ENCODE results near the gene ZRANB3. TPM values are rescaled to one million over a fixed set of nuclear protein-coding genes. Genes with fewer than 3 reads are reported as not detected.
A peak's percentile ranks its signal among the peaks of the same experiment; 100 is the strongest.

Gene ZRANB3
- total and polyA plus RNA-seq, 8 donors, result 0.87 to 16.3 (median 2.6) TPM

DNA sequence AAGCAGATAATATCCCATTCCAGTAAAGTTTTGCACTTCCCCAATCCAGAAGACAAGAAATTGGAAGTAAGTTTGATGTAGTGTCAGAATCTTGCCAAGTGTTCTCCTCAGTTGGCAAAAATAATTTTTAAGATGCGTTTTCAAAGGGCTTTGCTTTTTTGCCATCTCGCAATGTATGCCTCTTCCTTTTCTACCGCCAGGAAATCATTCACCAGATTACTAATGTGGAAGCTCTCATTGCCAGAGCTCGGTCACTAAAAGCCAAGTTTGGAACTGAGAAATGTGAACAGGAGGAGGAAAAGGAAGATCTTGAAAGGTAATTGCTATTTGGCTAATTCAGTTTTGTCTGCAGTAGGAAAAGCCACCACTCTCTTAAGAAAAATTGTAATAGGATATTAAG lies 368.2 kb downstream of the ZRANB3 start:
- Histone ChIP-seq H3K27me3 (no peaks in the 10 kb centered on the region), H3K9me3 (no peaks in the 10 kb centered on the region), H3K27ac (no peak overlapping the region), H3K4me3 (no peak overlapping the region), H3K4me1 (peaks cover 0 to 13% (median 0%) of the 10 kb centered on the region in 4 donors), H3K36me3 (peaks cover 21 to 90% (median 81%) of the 10 kb centered on the region in 4 donors)
- no peak for DNase-seq
- TF ChIP-seq POLR2A (IDR thresholded peaks at IDR 0.05) (no peak), POLR2AphosphoS5 (IDR thresholded peaks at IDR 0.05) (no peak), EP300 (IDR thresholded peaks at IDR 0.05) (no peak)
- TF ChIP-seq, protein P1, sequence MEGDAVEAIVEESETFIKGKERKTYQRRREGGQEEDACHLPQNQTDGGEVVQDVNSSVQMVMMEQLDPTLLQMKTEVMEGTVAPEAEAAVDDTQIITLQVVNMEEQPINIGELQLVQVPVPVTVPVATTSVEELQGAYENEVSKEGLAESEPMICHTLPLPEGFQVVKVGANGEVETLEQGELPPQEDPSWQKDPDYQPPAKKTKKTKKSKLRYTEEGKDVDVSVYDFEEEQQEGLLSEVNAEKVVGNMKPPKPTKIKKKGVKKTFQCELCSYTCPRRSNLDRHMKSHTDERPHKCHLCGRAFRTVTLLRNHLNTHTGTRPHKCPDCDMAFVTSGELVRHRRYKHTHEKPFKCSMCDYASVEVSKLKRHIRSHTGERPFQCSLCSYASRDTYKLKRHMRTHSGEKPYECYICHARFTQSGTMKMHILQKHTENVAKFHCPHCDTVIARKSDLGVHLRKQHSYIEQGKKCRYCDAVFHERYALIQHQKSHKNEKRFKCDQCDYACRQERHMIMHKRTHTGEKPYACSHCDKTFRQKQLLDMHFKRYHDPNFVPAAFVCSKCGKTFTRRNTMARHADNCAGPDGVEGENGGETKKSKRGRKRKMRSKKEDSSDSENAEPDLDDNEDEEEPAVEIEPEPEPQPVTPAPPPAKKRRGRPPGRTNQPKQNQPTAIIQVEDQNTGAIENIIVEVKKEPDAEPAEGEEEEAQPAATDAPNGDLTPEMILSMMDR (IDR thresholded peaks at IDR 0.05), result no peak
- WGBS, 5 donors, result 82 to 86% (median 84%) methylated on average over 4 of the region's 4 CpGs
- intact Hi-C loops (cut with DNase I; ENCODE audit: low total_unique reads), result loop anchor here (5.0 kb wide), 1 partner anchor 600 kb away; no protein-coding TSS in a partner anchor

- Histone ChIP-seq H3K4me3 (no peak overlapping the region), H3K27me3 (no peaks in the 10 kb centered on the region), H3K9me3 (no peaks in the 10 kb centered on the region), H3K27ac (no peak overlapping the region), H3K4me1 (peaks cover 0 to 13% (median 0%) of the 10 kb centered on the region in 4 donors), H3K36me3 (peaks cover 16 to 90% (median 81%) of the 10 kb centered on the region in 4 donors)
- DNase-seq, result peak in 1 of 2 donors; percentile 13
- 79 to 85% (median 82%) methylated on average over 5 of the region's 5 CpGs for WGBS, 5 donors
- intact Hi-C loops (cut with DNase I; ENCODE audit: low total_unique reads), result loop anchor here (5.0 kb wide), 1 partner anchor 600 kb away; no protein-coding TSS in a partner anchor
- TF ChIP-seq POLR2AphosphoS5 (IDR thresholded peaks at IDR 0.05) (peak in 1 of 3 donors; percentile 7), EP300 (IDR thresholded peaks at IDR 0.05) (no peak)
Measured at GRCh38 chr2:135162377-135162776, 368.6 kb downstream of the ZRANB3 start.

DNA sequence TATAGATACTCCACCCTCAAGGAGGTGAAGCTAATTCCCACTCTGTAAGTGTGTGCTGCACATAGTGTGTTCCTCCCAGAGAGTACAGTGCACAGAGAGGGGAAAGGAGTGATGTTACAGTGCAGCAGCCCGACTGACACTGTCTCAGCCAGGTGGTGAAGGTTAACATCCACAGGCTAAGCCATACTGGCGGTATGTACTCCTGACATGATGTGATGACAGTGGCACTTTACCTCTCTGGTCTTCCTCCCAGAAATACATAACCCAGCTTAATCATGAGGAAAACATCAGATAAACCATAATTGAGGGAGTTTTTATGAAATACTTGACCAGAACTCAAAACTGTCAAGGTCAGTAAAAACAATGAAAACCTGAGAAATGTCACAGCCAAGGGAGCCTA lies 371.8 kb downstream of the ZRANB3 start:
- H3K36me3 ChIP-seq, result peaks cover 13 to 90% (median 78%) of the 10 kb centered on the region in 4 donors
- no peaks in the 10 kb centered on the region for H3K9me3 ChIP-seq
- no peaks in the 10 kb centered on the region for H3K27me3 ChIP-seq
- TF ChIP-seq POLR2AphosphoS5 (IDR thresholded peaks at IDR 0.05) (no peak), POLR2A (IDR thresholded peaks at IDR 0.05) (no peak)
- intact Hi-C loops (cut with DNase I; ENCODE audit: low total_unique reads), result no loop called here
- H3K4me3 ChIP-seq, result no peak overlapping the region
- peaks cover 0 to 13% (median 0%) of the 10 kb centered on the region in 4 donors for H3K4me1 ChIP-seq
- no peak for DNase-seq
- WGBS, 5 donors, result 95 to 100% (median 98%) methylated on average over 2 of the region's 2 CpGs
- H3K27ac ChIP-seq, result no peak overlapping the region

- no peak for TF ChIP-seq POLR2AphosphoS5 (IDR thresholded peaks at IDR 0.05)
- TF ChIP-seq POLR2A (IDR thresholded peaks at IDR 0.05), result no peak
- TF ChIP-seq, protein P1 (IDR thresholded peaks at IDR 0.05), result no peak
- no peak for TF ChIP-seq EP300 (IDR thresholded peaks at IDR 0.05)
- peaks cover 11 to 90% (median 76%) of the 10 kb centered on the region in 4 donors for H3K36me3 ChIP-seq
- DNase-seq, result no peak
- no peak overlapping the region for H3K27ac ChIP-seq
- WGBS, 5 donors, result 82 to 98% (median 95%) methylated on average over 3 of the region's 3 CpGs
- H3K4me1 ChIP-seq, result peaks cover 0 to 9% (median 0%) of the 10 kb centered on the region in 4 donors
- H3K27me3 ChIP-seq, result no peaks in the 10 kb centered on the region
- intact Hi-C loops (cut with DNase I; ENCODE audit: low total_unique reads), result no loop called here
- H3K9me3 ChIP-seq, result no peaks in the 10 kb centered on the region
- no peak overlapping the region for H3K4me3 ChIP-seq
Measured at GRCh38 chr2:135157856-135158255, 373.2 kb downstream of the ZRANB3 start.

- TF ChIP-seq, protein P1 (IDR thresholded peaks at IDR 0.05), result no peak
- TF ChIP-seq POLR2AphosphoS5 (IDR thresholded peaks at IDR 0.05) (no peak), POLR2A (IDR thresholded peaks at IDR 0.05) (no peak), EP300 (IDR thresholded peaks at IDR 0.05) (no peak)
- H3K36me3 ChIP-seq, result peaks cover 27 to 99% (median 94%) of the 10 kb centered on the region in 4 donors
- intact Hi-C loops (cut with DNase I; ENCODE audit: low total_unique reads), result no loop called here
Measured at GRCh38 chr2:135154962-135155361, 376.1 kb downstream of the ZRANB3 start.

More at GRCh38 chr2:135154962-135155361, 376.1 kb downstream of the ZRANB3 start:
- Histone ChIP-seq H3K4me1 (peaks cover 0 to 12% (median 0%) of the 10 kb centered on the region in 4 donors), H3K27ac (no peak overlapping the region), H3K4me3 (no peak overlapping the region), H3K9me3 (no peaks in the 10 kb centered on the region), H3K27me3 (no peaks in the 10 kb centered on the region)
- DNase-seq, result no peak
